ENCODE results near the gene SLC38A1.

DNA sequence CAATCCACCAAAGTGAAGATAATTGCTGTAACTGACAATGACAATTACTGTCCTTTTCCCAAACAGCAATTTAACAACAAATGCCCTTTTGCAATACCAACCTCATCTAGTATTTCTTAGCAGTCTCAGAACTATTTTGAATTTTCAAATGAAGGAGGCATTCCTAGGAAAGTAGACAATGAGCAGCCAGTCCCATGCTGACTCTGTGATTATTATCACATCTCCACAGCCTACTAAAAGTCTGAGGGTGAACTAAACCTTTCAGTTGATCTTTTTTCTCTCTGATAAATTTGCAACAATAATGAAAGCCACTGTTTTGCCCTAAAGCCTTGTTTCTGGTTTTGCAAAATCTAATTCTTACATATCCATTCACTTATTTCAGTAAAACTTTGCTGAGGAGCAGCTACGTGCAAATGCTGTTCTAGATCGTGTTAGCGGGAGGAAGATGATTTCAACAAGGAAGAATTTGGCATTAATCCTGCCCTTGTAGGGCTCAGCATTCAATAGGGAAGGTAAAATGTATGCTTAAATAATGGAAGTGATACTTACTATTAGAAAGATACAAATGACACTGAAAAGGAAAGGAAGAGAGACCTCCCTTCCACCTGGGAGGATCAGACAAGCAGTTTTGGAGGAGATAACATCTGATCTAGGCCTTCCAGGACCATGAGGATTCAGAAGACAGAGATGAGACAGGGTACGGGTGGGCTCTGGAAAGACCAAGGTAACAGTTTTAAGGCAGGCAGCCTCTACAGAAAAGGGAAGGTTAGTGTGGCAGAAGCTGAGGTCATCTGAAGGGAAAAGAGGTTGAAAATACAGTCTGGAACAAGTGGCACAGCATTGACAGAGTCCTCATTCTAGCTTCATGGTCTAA, 47.4 kb downstream of the SLC38A1 start:
- TF ChIP-seq SUZ12 (IDR thresholded peaks at IDR 0.05; ENCODE audit: extremely low read depth, insufficient read depth, insufficient read length) (no peak), ZNF274 (IDR thresholded peaks at IDR 0.05; ENCODE audit: low read depth, low read length) (no peak)
